PC-9 (cell line): ENCODE data around the gene PIGM. TPM values are rescaled to one million over a fixed set of nuclear protein-coding genes. Genes with fewer than 3 reads are reported as not detected.

Experiments used
- BruUV-seq: library from RNA; stranded (reverse); fragments of 400-500 nt; replicated peaks from 2 replicates; lab custom pipeline; 2021; lab: Mats Ljungman, UMichigan
- CTCF ChIA-PET: fragments of 300-600 bp; sonication (Branson Sonifier 250); formaldehyde crosslinking; loops from one replicate; lab custom pipeline; 2022; ENCODE audit warnings: antibody characterized with exemption; lab: Charles Lee
- POLR2A ChIA-PET: fragments of 300-600 bp; sonication (Branson Sonifier 250); formaldehyde crosslinking; loops from one replicate; lab custom pipeline; 2022; ENCODE audit warnings: antibody characterized with exemption; ENCODE audit not compliant: unreplicated experiment; lab: Charles Lee
- DNase-seq, 2 experiments: peaks; one replicate each; pipeline versions ENCODE4 v3.0.0 to v3.0.0-alpha.2; 2015 to 2022; ENCODE audit warnings: mixed read lengths in 1 of 2
- H2AFZ ChIP-seq: fragments of 200-600 bp; sonication (generic); 2 replicates; pipeline ENCODE4 v1.8.1; 2017; ENCODE audit warnings: antibody characterized with exemption
- H3F3A ChIP-seq: fragments of 200-600 bp; sonication (generic); 2 replicates; pipeline ENCODE4 v1.8.1; 2017; ENCODE audit warnings: antibody characterized with exemption, mild to moderate bottlenecking, low read depth; ENCODE audit not compliant: insufficient read depth
- H3K27ac ChIP-seq: fragments of 200-600 bp; sonication (generic); 2 replicates; pipeline ENCODE4 v1.6.1; 2016; ENCODE audit warnings: mixed run types
- H3K27me3 ChIP-seq: fragments of 200-600 bp; sonication (generic); 2 replicates; pipeline ENCODE4 v1.6.1; 2016; ENCODE audit warnings: low read depth, mixed run types; ENCODE audit not compliant: insufficient read depth
- H3K36me3 ChIP-seq: fragments of 200-600 bp; sonication (generic); 2 replicates; pipeline ENCODE4 v1.6.1; 2016; ENCODE audit warnings: low read depth, mixed run types
- H3K4me1 ChIP-seq: fragments of 200-600 bp; sonication (generic); replicated peaks from 2 replicates; pipeline ENCODE4 v1.6.1; 2016; ENCODE audit warnings: mixed run types; ENCODE audit not compliant: insufficient read depth
- H3K4me2 ChIP-seq: fragments of 200-600 bp; sonication (generic); 2 replicates; pipeline ENCODE4 v1.6.1; 2017; ENCODE audit warnings: mixed run types
- H3K4me3 ChIP-seq: fragments of 200-600 bp; sonication (generic); 2 replicates; pipeline ENCODE4 v1.6.1; 2016; ENCODE audit warnings: mixed run types
- H3K79me2 ChIP-seq: fragments of 200-600 bp; sonication (generic); 2 replicates; pipeline ENCODE4 v1.6.1; 2017; ENCODE audit warnings: low read depth, mixed run types
- H3K9me2 ChIP-seq: fragments of 200-600 bp; sonication (generic); 2 replicates; pipeline ENCODE4 v1.8.1; 2017; ENCODE audit warnings: mild to moderate bottlenecking; ENCODE audit not compliant: insufficient read depth
- H3K9me3 ChIP-seq: fragments of 200-600 bp; sonication (generic); 2 replicates; pipeline ENCODE4 v1.8.1; 2016; ENCODE audit warnings: low read depth; ENCODE audit not compliant: insufficient read depth
- H4K20me1 ChIP-seq: fragments of 200-600 bp; sonication (generic); 2 replicates; pipeline ENCODE4 v1.8.1; 2017; ENCODE audit not compliant: insufficient read depth
- EZH2 ChIP-seq: fragments of 200-600 bp; sonication (generic); IDR thresholded peaks from 2 replicates; pipeline ENCODE4 v1.8.0; 2017; ENCODE audit warnings: antibody characterized with exemption, low read depth
- intact Hi-C: fragments of 100-400 bp; cut with micrococcal nuclease; formaldehyde crosslinking; loops from one replicate; pipeline ENCODE4 v1.10.0; 2022; ENCODE audit not compliant: unreplicated experiment
- total RNA-seq: library from RNA; stranded (reverse); gene quantifications from 2 replicates; pipeline ENCODE4 v1.2.3, GENCODE V29; 2021
- TF ChIP-seq, protein P1 (sequence below): fragments of 200-600 bp; sonication (generic); conservative IDR thresholded peaks from 2 replicates; pipeline ENCODE4 v1.6.1; 2017; ENCODE audit warnings: mixed run types, antibody characterized with exemption, mild to moderate bottlenecking, moderate library complexity

The PIGM gene
- total RNA-seq, 1 experiment from 2014 or later: 4.0 TPM

DNA sequence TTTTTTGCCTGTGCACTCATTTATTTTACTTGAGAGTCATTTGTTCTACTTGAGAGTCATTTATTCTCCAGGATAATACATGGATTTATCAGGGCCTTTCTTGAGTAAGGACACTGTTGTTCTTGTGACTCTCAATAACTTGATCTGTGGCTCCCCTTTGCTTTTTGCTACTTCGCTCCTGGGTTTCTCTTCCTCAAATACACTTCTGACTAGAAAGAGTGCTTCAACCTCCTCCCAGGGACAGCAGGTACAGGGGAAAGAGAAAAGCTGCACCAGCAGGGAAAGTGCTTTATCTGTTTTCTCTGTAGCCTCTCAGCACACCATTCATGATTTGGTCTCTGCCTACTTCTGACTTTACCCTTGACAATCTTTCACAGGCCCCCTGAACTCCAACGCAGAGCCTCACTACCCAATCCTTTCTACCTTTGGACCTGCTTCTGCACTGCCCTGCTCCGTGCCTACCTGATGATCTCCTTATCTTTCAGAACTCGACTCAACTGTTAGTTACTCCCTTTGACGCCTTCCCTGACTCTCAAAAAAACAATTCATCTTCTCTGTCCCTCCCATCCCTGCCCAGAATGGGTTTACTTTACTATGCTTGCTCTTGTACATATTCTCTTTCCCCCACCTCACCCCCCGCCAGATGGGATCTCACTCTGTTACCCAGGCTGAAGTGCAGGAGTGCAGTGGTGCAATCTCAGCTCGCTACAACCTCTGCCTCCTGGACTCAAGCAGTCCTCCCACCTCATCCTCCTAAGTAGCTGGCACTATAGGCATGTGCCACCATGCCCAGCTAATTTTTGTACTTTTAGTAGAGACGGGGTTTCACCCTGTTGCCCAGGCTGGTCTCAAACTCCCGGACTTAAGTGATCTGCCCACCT lies 15.6 kb upstream of the PIGM start:
- peaks cover 15% of the 10 kb centered on the region for H3F3A ChIP-seq
- H3K4me1 ChIP-seq: peaks cover 9% of the 10 kb centered on the region
- peaks cover 56% of the 10 kb centered on the region for H3K27me3 ChIP-seq
- no peaks in the 10 kb centered on the region for H4K20me1 ChIP-seq
- H3K9me2 ChIP-seq: no peaks in the 10 kb centered on the region
- TF ChIP-seq, protein P1, sequence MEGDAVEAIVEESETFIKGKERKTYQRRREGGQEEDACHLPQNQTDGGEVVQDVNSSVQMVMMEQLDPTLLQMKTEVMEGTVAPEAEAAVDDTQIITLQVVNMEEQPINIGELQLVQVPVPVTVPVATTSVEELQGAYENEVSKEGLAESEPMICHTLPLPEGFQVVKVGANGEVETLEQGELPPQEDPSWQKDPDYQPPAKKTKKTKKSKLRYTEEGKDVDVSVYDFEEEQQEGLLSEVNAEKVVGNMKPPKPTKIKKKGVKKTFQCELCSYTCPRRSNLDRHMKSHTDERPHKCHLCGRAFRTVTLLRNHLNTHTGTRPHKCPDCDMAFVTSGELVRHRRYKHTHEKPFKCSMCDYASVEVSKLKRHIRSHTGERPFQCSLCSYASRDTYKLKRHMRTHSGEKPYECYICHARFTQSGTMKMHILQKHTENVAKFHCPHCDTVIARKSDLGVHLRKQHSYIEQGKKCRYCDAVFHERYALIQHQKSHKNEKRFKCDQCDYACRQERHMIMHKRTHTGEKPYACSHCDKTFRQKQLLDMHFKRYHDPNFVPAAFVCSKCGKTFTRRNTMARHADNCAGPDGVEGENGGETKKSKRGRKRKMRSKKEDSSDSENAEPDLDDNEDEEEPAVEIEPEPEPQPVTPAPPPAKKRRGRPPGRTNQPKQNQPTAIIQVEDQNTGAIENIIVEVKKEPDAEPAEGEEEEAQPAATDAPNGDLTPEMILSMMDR: no peak
- TF ChIP-seq EZH2: no peak
- H3K4me3 ChIP-seq: no peak overlapping the region
- intact Hi-C loops: no loop called here
- no TSS peak for BruUV-seq
- H2AFZ ChIP-seq: no peak overlapping the region
- H3K4me2 ChIP-seq: no peak overlapping the region
- no peaks in the 10 kb centered on the region for H3K36me3 ChIP-seq
- no peaks in the 10 kb centered on the region for H3K79me2 ChIP-seq
- no peak for DNase-seq
- ChIA-PET CTCF (interaction anchor here (0.6 to 1.8 kb wide), 5 partner anchors 11 to 330 kb away, joined by 3 to 7 read pairs (median 5); partner anchors contain the start of gene IGSF8), POLR2A (no interaction called here)
- no peaks in the 10 kb centered on the region for H3K9me3 ChIP-seq
- no peak overlapping the region for H3K27ac ChIP-seq

DNA sequence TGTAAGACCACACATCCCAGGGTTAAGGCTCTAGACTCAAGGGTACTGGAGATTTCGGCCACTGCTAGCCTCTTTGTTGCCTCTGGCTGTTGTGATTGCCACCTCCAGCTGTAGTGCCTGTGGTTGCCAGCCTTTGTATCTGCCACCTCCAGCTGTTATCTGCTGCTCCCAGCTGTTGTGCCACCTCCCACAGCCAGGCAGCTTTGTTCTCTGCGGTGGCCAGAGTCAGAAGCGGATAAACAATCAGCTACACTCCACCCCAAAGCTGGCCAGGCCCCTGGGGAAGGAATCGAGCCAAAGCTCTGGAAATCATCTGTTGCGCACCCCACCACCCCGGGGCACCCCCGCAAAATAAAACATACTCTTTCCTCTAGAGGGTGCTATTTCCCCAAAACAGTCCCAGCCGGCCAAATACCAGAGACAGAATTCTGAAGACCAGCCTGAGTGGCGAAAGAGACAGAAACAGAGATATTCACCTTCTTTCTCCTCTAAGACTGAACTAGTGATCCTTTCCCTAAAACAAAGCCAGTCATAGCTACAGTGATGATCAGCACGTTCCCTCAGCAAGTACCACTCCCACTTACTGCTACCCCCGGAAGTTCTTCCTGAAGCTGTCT lies 14.8 kb upstream of the PIGM start:
- POLR2A ChIA-PET: no interaction called here
- peak in 1 of 2 experiments; percentile 37 for DNase-seq

DNA sequence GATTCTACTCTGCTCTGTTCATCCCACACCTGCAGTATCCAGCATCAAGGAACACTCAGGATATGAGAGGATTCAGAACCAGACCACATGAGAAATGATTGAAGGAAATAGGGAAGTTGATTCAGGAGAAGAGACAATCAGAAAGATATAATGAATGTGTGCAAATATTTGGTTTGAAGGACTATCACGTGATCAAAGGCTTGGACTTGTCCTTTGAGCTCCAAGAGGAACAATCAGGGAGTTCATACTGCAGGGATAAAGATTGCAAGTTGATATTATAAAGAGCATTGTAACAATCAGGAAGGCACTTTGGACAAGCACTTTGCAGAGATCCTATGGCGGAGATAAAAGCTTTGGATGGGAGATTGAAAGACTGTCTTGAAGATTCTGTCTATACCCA lies 13.9 kb upstream of the PIGM start:
- Histone ChIP-seq H3K79me2 (no peaks in the 10 kb centered on the region), H3K27ac (no peak overlapping the region), H3K9me3 (no peaks in the 10 kb centered on the region), H3F3A (peaks cover 17% of the 10 kb centered on the region), H3K9me2 (no peaks in the 10 kb centered on the region), H3K4me1 (peaks cover 11% of the 10 kb centered on the region), H3K27me3 (peaks cover 41% of the 10 kb centered on the region), H3K4me3 (no peak overlapping the region), H3K36me3 (no peaks in the 10 kb centered on the region), H3K4me2 (no peak overlapping the region), H4K20me1 (no peaks in the 10 kb centered on the region), H2AFZ (no peak overlapping the region)
- ChIA-PET POLR2A (no interaction called here), CTCF (interaction anchor here (0.6 to 1.8 kb wide), 4 partner anchors 27 to 53 kb away, joined by 3 to 7 read pairs (median 6); partner anchors contain the start of gene IGSF8)
- intact Hi-C loops: loop anchor here (1.0 kb wide), 1 partner anchor 33 kb away; no protein-coding TSS in a partner anchor
- no peak for DNase-seq
- TF ChIP-seq EZH2: no peak
- TF ChIP-seq, protein P1: no peak
- no TSS peak for BruUV-seq

More for the DNA sequence above, 14.8 kb upstream of the PIGM start:
- intact Hi-C loops: loop anchor here (1.0 kb wide), 1 partner anchor 32 kb away; no protein-coding TSS in a partner anchor
- Histone ChIP-seq H3K4me1 (peaks cover 11% of the 10 kb centered on the region), H3K36me3 (no peaks in the 10 kb centered on the region), H3K9me3 (no peaks in the 10 kb centered on the region), H3K27me3 (peaks cover 49% of the 10 kb centered on the region), H4K20me1 (no peaks in the 10 kb centered on the region), H3K9me2 (no peaks in the 10 kb centered on the region), H3K4me3 (no peak overlapping the region), H3K79me2 (no peaks in the 10 kb centered on the region), H3K27ac (no peak overlapping the region), H3F3A (peaks cover 17% of the 10 kb centered on the region), H3K4me2 (no peak overlapping the region), H2AFZ (no peak overlapping the region)
- TF ChIP-seq, protein P1: peak; percentile 73
- TF ChIP-seq EZH2: no peak
- CTCF ChIA-PET: interaction anchor here (0.6 to 1.8 kb wide), 6 partner anchors 12 to 331 kb away, joined by 3 to 7 read pairs (median 4); partner anchors contain the start of gene IGSF8
- BruUV-seq: no TSS peak
